CD14-positive monocyte (primary cell): ENCODE results near the gene CCDC107. TPM values are rescaled to one million over a fixed set of nuclear protein-coding genes. Genes with fewer than 3 reads are reported as not detected.
A peak's percentile ranks its signal among the peaks of the same experiment; 100 is the strongest.

Experiments
- DNase-seq, 3 donors: peaks; one replicate each; pipeline ENCODE4 v3.0.0-alpha.2; 2011 to 2022
- H2AFZ ChIP-seq: 2 replicates; pipeline ENCODE4 v1.6.0; 2012; ENCODE audit warnings: mild to moderate bottlenecking, low read depth, low read length, inconsistent platforms; ENCODE audit not compliant: insufficient read depth, poor library complexity, severe bottlenecking
- H3K27ac ChIP-seq, 2 donors: 1 replicate in 1 of 2; 2 replicates in 1 of 2; pipeline ENCODE4 v1.5.1; 2012 to 2013; ENCODE audit warnings: low read length in 2 of 2, control low read depth in 1 of 2, inconsistent platforms in 1 of 2, low read depth in 1 of 2, mild to moderate bottlenecking in 1 of 2
- H3K27me3 ChIP-seq, 2 donors: one replicate each; pipeline versions ENCODE4 v1.6.0 to v1.6.1; 2011 to 2013; ENCODE audit warnings: low read length in 2 of 2; ENCODE audit not compliant: control insufficient read depth in 2 of 2, insufficient read depth in 2 of 2
- H3K36me3 ChIP-seq, 2 donors: replicated peaks in 1 of 2; 1 replicate in 1 of 2; 2 replicates in 1 of 2; pipeline versions ENCODE4 v1.5.1 to v1.6.1; 2012 to 2013; ENCODE audit warnings: low read length in 2 of 2, control low read depth in 1 of 2, inconsistent platforms in 1 of 2, mild to moderate bottlenecking in 1 of 2; ENCODE audit not compliant: insufficient read depth in 2 of 2, control insufficient read depth in 1 of 2
- H3K4me1 ChIP-seq, 2 donors: 1 replicate in 1 of 2; 2 replicates in 1 of 2; pipeline versions ENCODE4 v1.5.1 to v1.6.1; 2012 to 2013; ENCODE audit warnings: low read length in 2 of 2, control low read depth in 1 of 2, inconsistent platforms in 1 of 2, mild to moderate bottlenecking in 1 of 2, moderate library complexity in 1 of 2; ENCODE audit not compliant: insufficient read depth in 2 of 2, control insufficient read depth in 1 of 2
- H3K4me2 ChIP-seq: replicated peaks from 2 replicates; pipeline ENCODE3; 2012; ENCODE audit warnings: low read length, moderate library complexity, mild to moderate bottlenecking; ENCODE audit not compliant: poor library complexity, severe bottlenecking; ENCODE audit errors: extremely low read depth
- H3K4me3 ChIP-seq, 3 experiments: fragments of 200-600 bp in 1 of 3; sonication (generic) in 1 of 3; replicated peaks in 1 of 3; 1 replicate in 2 of 3; 2 replicates in 1 of 3; pipeline ENCODE4 v1.5.1; 2011 to 2013; ENCODE audit warnings: low read length in 3 of 3, mild to moderate bottlenecking in 3 of 3, control low read depth in 2 of 3, low read depth in 2 of 3, inconsistent platforms in 1 of 3, moderate library complexity in 1 of 3
- H3K79me2 ChIP-seq: 2 replicates; pipeline ENCODE4 v1.6.0; 2012; ENCODE audit warnings: mild to moderate bottlenecking, control low read depth, inconsistent platforms, low read length, moderate library complexity; ENCODE audit not compliant: insufficient read depth
- H3K9ac ChIP-seq: 2 replicates; pipeline ENCODE4 v1.6.0; 2017; ENCODE audit warnings: low read length, mild to moderate bottlenecking; ENCODE audit not compliant: insufficient read depth, poor library complexity, severe bottlenecking
- H3K9me3 ChIP-seq, 2 donors: replicated peaks in 1 of 2; 1 replicate in 1 of 2; 2 replicates in 1 of 2; pipeline versions ENCODE4 v1.5.1 to v1.6.1; 2012 to 2013; ENCODE audit warnings: low read length in 2 of 2, control low read depth in 1 of 2; ENCODE audit not compliant: control insufficient read depth in 1 of 2, insufficient read depth in 1 of 2
- H4K20me1 ChIP-seq: 2 replicates; pipeline ENCODE4 v1.6.0; 2012; ENCODE audit warnings: mild to moderate bottlenecking, low read length, control low read depth, moderate library complexity; ENCODE audit not compliant: insufficient read depth
- H3K27ac Mint-ChIP-seq, 7 donors: one replicate each; pipeline ENCODE4 v1.8.0; 2020; ENCODE audit warnings: mild to moderate bottlenecking in 7 of 7, mixed read lengths in 7 of 7, moderate library complexity in 6 of 7, inconsistent platforms in 2 of 7
- H3K27me3 Mint-ChIP-seq, 3 donors: one replicate each; pipeline ENCODE4 v1.8.0; 2021 to 2022; ENCODE audit warnings: low read depth in 3 of 3, mild to moderate bottlenecking in 3 of 3, mixed read lengths in 3 of 3, moderate library complexity in 3 of 3, inconsistent platforms in 1 of 3
- H3K36me3 Mint-ChIP-seq, 2 donors: one replicate each; pipeline ENCODE4 v1.8.0; 2020; ENCODE audit warnings: mixed read lengths in 2 of 2, inconsistent platforms in 1 of 2, mild to moderate bottlenecking in 1 of 2
- H3K4me1 Mint-ChIP-seq: one replicate; pipeline ENCODE4 v1.8.0; 2020; ENCODE audit warnings: mild to moderate bottlenecking, mixed read lengths
- H3K4me3 Mint-ChIP-seq, 2 donors: one replicate each; pipeline ENCODE4 v1.8.0; 2020; ENCODE audit warnings: mild to moderate bottlenecking in 2 of 2, mixed read lengths in 2 of 2, moderate library complexity in 1 of 2
- H3K9me3 Mint-ChIP-seq, 7 donors: one replicate each; pipeline ENCODE4 v1.8.0; 2020 to 2022; ENCODE audit warnings: mixed read lengths in 7 of 7, mild to moderate bottlenecking in 6 of 7, moderate library complexity in 6 of 7, inconsistent platforms in 2 of 7
- WGBS: methylation state at CpG from one replicate; pipeline ENCODE4 v1.1.5; 2013; ENCODE audit warnings: missing lambda C conversion rate; ENCODE audit not compliant: insufficient coverage; 5-methylcytosine and 5-hydroxymethylcytosine counted together
- intact Hi-C, 2 donors: fragments of 100-400 bp; cut with micrococcal nuclease; formaldehyde crosslinking; loops; one replicate each; pipeline versions ENCODE4 v1.15.0 to v1.15.1; 2023
- polyA plus RNA-seq, 3 donors: library from polyadenylated mRNA; depleted of rRNA in 1 of 3; unstranded in 2 of 3; stranded (reverse) in 1 of 3; fragments of 300-500 nt in 2 of 3; fragments of >200 nt in 1 of 3; fragmentation: Illumina TruSeq in 2 of 3; gene quantifications; 1 replicate in 2 of 3; 2 replicates in 1 of 3; pipeline ENCODE4 v1.2.3, GENCODE V29; 2012 to 2021
- TF ChIP-seq, protein P1 (sequence below): fragments of 200-600 bp; IDR thresholded peaks from one replicate; pipeline ENCODE4 v1.8.0; 2022; ENCODE audit warnings: antibody characterized with exemption, mild to moderate bottlenecking

The CCDC107 gene
- polyA plus RNA-seq, 3 donors: 17.2 to 32.6 (median 23.2) TPM

DNA sequence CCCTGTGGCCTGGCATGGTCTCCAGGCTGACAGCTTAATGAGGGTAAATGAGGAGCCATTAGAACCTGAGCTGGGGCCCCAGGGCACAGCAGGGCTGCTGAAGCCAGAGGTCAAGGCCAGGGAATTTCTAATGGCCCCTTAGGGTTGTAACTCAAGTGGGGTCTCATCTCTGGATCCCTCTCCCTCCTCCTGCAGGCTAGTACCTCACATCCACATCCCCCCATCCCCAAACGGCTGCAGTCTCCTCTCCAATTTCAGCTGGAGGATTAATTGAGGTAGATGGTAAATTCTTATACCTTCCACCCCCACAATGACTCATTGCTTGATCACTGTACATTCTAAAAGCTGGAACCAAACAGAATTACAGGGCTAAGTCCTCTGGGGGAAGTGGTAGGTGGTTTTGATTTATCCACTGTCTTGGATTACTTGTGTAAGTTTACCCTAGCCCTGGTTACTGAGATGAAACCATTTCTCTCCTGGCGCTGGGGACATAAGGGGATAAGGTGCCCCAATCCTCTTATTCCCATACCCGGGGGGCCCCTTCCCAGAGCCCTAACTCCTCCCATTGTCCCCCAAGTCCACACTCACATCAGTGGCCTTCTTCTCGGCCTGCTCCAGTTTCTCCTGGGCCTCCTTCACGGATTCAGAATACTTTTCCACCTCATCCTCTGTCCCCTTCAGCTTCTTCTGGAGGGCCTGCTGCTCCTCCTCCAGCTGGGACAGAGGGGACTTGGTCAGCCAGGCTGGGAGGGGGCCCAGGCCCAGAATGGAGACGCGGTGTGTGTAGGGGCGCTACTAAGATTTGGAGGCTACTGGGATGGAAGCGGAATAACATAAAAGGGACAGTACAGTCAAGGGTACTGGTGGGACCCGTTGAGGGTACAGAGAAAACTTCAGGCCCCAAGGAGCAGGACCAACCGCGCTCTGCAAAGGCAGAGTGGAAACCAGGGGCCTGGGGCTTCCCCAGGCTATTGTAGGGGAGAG lies 30.8 kb downstream of the CCDC107 start:
- no peaks in the 10 kb centered on the region for H3K79me2 ChIP-seq
- H3K27ac ChIP-seq: no peak overlapping the region
- no peaks in the 10 kb centered on the region for H3K36me3 ChIP-seq
- Mint-ChIP-seq H3K27ac (peak overlapping the region in 1 of 7 donors; percentile 33), H3K9me3 (peaks cover 0 to 3% (median 0%) of the 10 kb centered on the region in 7 donors), H3K4me3 (peak overlapping the region; percentile 69 to 70), H3K4me1 (peaks cover 10% of the 10 kb centered on the region), H3K27me3 (peaks cover 4 to 25% (median 6%) of the 10 kb centered on the region in 3 donors), H3K36me3 (no peaks in the 10 kb centered on the region)
- no peak overlapping the region for H3K4me3 ChIP-seq
- 96% methylated on average over 11 of the region's 12 CpGs for WGBS
- peaks cover 0 to 15% of the 10 kb centered on the region in 2 donors for H3K27me3 ChIP-seq
- H3K9ac ChIP-seq: no peak overlapping the region
- intact Hi-C loops: no loop called here
- TF ChIP-seq, protein P1, sequence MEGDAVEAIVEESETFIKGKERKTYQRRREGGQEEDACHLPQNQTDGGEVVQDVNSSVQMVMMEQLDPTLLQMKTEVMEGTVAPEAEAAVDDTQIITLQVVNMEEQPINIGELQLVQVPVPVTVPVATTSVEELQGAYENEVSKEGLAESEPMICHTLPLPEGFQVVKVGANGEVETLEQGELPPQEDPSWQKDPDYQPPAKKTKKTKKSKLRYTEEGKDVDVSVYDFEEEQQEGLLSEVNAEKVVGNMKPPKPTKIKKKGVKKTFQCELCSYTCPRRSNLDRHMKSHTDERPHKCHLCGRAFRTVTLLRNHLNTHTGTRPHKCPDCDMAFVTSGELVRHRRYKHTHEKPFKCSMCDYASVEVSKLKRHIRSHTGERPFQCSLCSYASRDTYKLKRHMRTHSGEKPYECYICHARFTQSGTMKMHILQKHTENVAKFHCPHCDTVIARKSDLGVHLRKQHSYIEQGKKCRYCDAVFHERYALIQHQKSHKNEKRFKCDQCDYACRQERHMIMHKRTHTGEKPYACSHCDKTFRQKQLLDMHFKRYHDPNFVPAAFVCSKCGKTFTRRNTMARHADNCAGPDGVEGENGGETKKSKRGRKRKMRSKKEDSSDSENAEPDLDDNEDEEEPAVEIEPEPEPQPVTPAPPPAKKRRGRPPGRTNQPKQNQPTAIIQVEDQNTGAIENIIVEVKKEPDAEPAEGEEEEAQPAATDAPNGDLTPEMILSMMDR: no peak
- no peak overlapping the region for H3K4me2 ChIP-seq
- peaks cover 14 to 21% of the 10 kb centered on the region in 2 donors for H3K4me1 ChIP-seq
- no peak overlapping the region for H2AFZ ChIP-seq
- no peak for DNase-seq
- H3K9me3 ChIP-seq: no peaks in the 10 kb centered on the region
- no peaks in the 10 kb centered on the region for H4K20me1 ChIP-seq

DNA sequence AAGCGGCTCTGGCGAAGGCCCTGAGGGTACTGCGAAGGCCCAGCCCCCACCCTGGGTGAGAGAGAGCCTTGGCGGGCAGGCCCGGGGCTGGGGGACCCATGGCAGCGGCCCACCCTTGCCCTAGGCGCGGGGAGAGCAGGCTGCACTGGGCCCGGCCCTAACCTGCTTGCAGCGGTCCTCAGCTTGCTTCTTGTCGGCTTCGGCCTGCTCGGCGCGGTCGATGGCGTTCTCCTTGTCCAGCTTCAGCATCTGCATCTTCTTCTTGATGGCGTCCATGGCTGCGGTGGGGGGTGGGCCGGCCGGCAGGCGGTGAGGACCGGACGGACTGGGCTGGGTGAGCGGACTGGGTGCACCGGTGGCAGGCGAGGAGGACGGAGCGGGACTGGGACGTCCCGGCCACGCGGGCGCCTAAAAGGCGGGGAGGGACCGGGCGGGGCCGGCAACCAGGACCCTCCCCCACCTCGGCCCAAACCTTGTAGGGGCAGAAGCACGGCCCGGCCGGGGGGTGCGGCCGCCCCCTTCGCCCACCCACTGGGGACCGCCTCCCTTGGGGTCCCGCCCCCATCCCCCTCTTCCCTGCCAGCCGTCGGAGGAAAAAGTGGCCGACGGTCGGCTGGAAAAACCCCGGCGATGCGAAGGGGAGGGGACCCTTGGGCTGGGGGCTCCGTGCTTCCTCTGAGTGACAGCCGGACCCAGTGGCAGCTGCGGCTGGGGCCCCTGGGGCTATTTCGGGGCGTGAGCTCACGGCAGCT lies 31.6 kb downstream of the CCDC107 start, which contains the start of gene TPM2:
TPM2 (minus strand) TSS at position 384 of the 752 bp plus-strand sequence; CDS start at position 276, 108 bp downstream.
- intact Hi-C loops: loop anchor here in 1 of 2 donors (10.0 kb wide), 1 partner anchor 45 kb away; no protein-coding TSS in a partner anchor
- Histone ChIP-seq H3K36me3 (no peaks in the 10 kb centered on the region), H3K27ac (peak within 1 kb of the TSS in 1 of 2 donors; percentile 36), H3K4me3 (peak within 1 kb of the TSS; percentile 86 to 93 (median 90)), H3K27me3 (peaks cover 0 to 15% of the 10 kb centered on the region in 2 donors), H3K9ac (peak within 1 kb of the TSS; percentile 75), H3K9me3 (no peaks in the 10 kb centered on the region), H3K4me2 (peak within 1 kb of the TSS; percentile 90), H3K79me2 (no peaks in the 10 kb centered on the region), H3K4me1 (peaks cover 14 to 21% of the 10 kb centered on the region in 2 donors), H4K20me1 (no peaks in the 10 kb centered on the region), H2AFZ (peak within 1 kb of the TSS; percentile 94)
- Mint-ChIP-seq H3K27me3 (peaks cover 4 to 25% (median 6%) of the 10 kb centered on the region in 3 donors), H3K4me1 (peaks cover 10% of the 10 kb centered on the region), H3K9me3 (peaks cover 0 to 3% (median 0%) of the 10 kb centered on the region in 7 donors), H3K27ac (peak within 1 kb of the TSS in 3 of 7 donors; percentile 33 to 60 (median 38)), H3K4me3 (peak within 1 kb of the TSS; percentile 88 to 91), H3K36me3 (no peaks in the 10 kb centered on the region)
- whole genome bisulfite sequencing: 34% methylated on average over 46 of the region's 61 CpGs
- TF ChIP-seq, protein P1: no peak
- no peak for DNase-seq
